ENCODE measurements around the gene VMA21. TPM values are rescaled to one million over a fixed set of nuclear protein-coding genes. Genes with fewer than 3 reads are reported as not detected.

VMA21 gene
- total RNA-seq, 1 experiment from 2014 or later, result 117 TPM

GRCh38 chrX:151359931-151360871, 36.8 kb upstream of the VMA21 start:
- Histone ChIP-seq H3K4me1 (ENCODE audit: control insufficient read depth, insufficient read depth, low read length) (peaks cover 3% of the 10 kb centered on the region; the same call in 1 of the 2 replicates), H3K27me3 (ENCODE audit: control insufficient read depth, insufficient read depth, low read length) (peaks cover 9% of the 10 kb centered on the region), H3K36me3 (ENCODE audit: control insufficient read depth, insufficient read depth, low read length) (no peaks in the 10 kb centered on the region), H3K27ac (ENCODE audit: low read length) (no peak overlapping the region), H3K9me3 (ENCODE audit: control insufficient read depth, insufficient read depth, low read depth, low read length) (no peaks in the 10 kb centered on the region), H3K4me3 (ENCODE audit: low read depth in 2 of 2, low read length in 2 of 2) (peak overlapping the region; percentile 7 to 32; a peak in 3 of 4 replicates)
- ATAC-seq (peak; percentile 97), DNase-seq (ENCODE audit: low read depth, low spot score) (no peak)
- BruUV-seq (replicated peaks), result no TSS peak
- intact Hi-C loops (cut with micrococcal nuclease; ENCODE audit: unreplicated experiment), result loop anchor here (5.0 kb wide), 1 partner anchor 208 kb away; no protein-coding TSS in a partner anchor
- ChIA-PET CTCF (interaction anchor here (0.5 to 1.3 kb wide), 3 partner anchors 65 to 366 kb away, joined by 3 to 4 read pairs (median 3); no protein-coding TSS in a partner anchor), POLR2A (no interaction called here)
- TF ChIP-seq SIN3A (IDR thresholded peaks at IDR 0.05; ENCODE audit: borderline replicate concordance, insufficient read depth, low read depth, low read length) (no peak), CTCF (IDR thresholded peaks at IDR 0.05) (peak; percentile 88)
- in situ Hi-C loops (cut with HindIII; ENCODE audit: low pct_unique_long_range_greater_than_20kb, low sequenced_read_pairs), result no loop called here

- no peak for ATAC-seq
- Histone ChIP-seq H3K27me3 (ENCODE audit: control insufficient read depth, insufficient read depth, low read length) (peaks cover 6% of the 10 kb centered on the region), H3K27ac (ENCODE audit: low read length) (no peak overlapping the region), H3K36me3 (ENCODE audit: control insufficient read depth, insufficient read depth, low read length) (no peaks in the 10 kb centered on the region), H3K4me3 (ENCODE audit: low read depth in 2 of 2, low read length in 2 of 2) (no peak overlapping the region), H3K4me1 (ENCODE audit: control insufficient read depth, insufficient read depth, low read length) (peaks cover 3% of the 10 kb centered on the region; the same call in 1 of the 2 replicates), H3K9me3 (ENCODE audit: control insufficient read depth, insufficient read depth, low read depth, low read length) (no peaks in the 10 kb centered on the region)
- TF ChIP-seq POLR2AphosphoS5 (IDR thresholded peaks at IDR 0.05; ENCODE audit: low read depth, low read length) (no peak), SIN3A (IDR thresholded peaks at IDR 0.05; ENCODE audit: borderline replicate concordance, insufficient read depth, low read depth, low read length) (no peak), REST (IDR thresholded peaks at IDR 0.05; ENCODE audit: insufficient read depth in 1 of 2, low read depth in 2 of 2, low read length in 1 of 2) (no peak), TCF7L2 (IDR thresholded peaks at IDR 0.05; ENCODE audit: low read depth, low read length) (no peak), CTCF (IDR thresholded peaks at IDR 0.05) (no peak)
- intact Hi-C loops (cut with micrococcal nuclease; ENCODE audit: unreplicated experiment) (loop anchor here (5.0 kb wide), 1 partner anchor 211 kb away; no protein-coding TSS in a partner anchor), in situ Hi-C loops (cut with HindIII; ENCODE audit: low pct_unique_long_range_greater_than_20kb, low sequenced_read_pairs) (no loop called here)
- no peak for DNase-seq (ENCODE audit: low read depth, low spot score)
- ChIA-PET CTCF (no interaction called here), POLR2A (interaction anchor here (0.6 kb wide), 1 partner anchor 288 kb away, joined by 7 read pairs; no protein-coding TSS in a partner anchor)
- no TSS peak for BruUV-seq (replicated peaks)
Measured at GRCh38 chrX:151363316-151363715, 33.7 kb upstream of the VMA21 start.

Measured in Panc1 (cell line).